NB4 (cell line): Measurements from ENCODE around the gene SPINK1.
A peak's percentile ranks its signal among the peaks of the same experiment; 100 is the strongest.

Source experiments
- CTCF ChIP-seq: IDR thresholded peaks from one replicate; pipeline ENCODE4 v1.5.1; 2012; ENCODE audit warnings: low read depth, low read length
- MAX ChIP-seq: IDR thresholded peaks from 2 replicates; pipeline ENCODE4 v1.6.1; 2011; ENCODE audit warnings: low read depth, low read length
- MYC ChIP-seq: IDR thresholded peaks from 2 replicates; pipeline ENCODE4 v1.6.1; 2011; ENCODE audit warnings: low read depth, low read length
- POLR2A ChIP-seq: IDR thresholded peaks from 2 replicates; pipeline ENCODE4 v1.6.1; 2011; ENCODE audit warnings: mild to moderate bottlenecking; ENCODE audit not compliant: insufficient read length; ENCODE audit errors: extremely low read depth

GRCh38 chr5:147822686-147823491, 8.6 kb downstream of the SPINK1 start:
- peak; percentile 72 for TF ChIP-seq CTCF
- TF ChIP-seq POLR2A = no peak
- no peak for TF ChIP-seq MAX
- no peak for TF ChIP-seq MYC
